Bronchial epithelial cell (primary cell): ENCODE data around the gene ASPSCR1. TPM values are rescaled to one million over a fixed set of nuclear protein-coding genes. Genes with fewer than 3 reads are reported as not detected.

ENCODE experiments used
- DNase-seq: peaks from one replicate; pipeline ENCODE4 v3.0.0-alpha.2; 2010; ENCODE audit warnings: low read depth
- FAIRE-seq: peaks from 2 replicates; lab custom pipeline; 2011; peaks lifted over from hg19 to GRCh38; lab: Jason Lieb, UNC
- H3K27me3 ChIP-seq: 2 replicates; pipeline ENCODE4 v1.5.1; 2011; ENCODE audit warnings: low read length; ENCODE audit not compliant: control insufficient read depth, insufficient read depth
- H3K36me3 ChIP-seq: 2 replicates; pipeline ENCODE4 v1.5.1; 2011; ENCODE audit warnings: low read length; ENCODE audit not compliant: control insufficient read depth, insufficient read depth
- H3K4me3 ChIP-seq: 2 replicates; pipeline ENCODE4 v1.5.1; 2011; ENCODE audit warnings: mild to moderate bottlenecking, low read depth, low read length, control low read depth
- CTCF ChIP-seq: IDR thresholded peaks from 2 replicates; pipeline ENCODE4 v1.5.1; 2011; ENCODE audit warnings: mild to moderate bottlenecking, moderate library complexity, low read length, control low read depth, inconsistent platforms; ENCODE audit not compliant: insufficient read depth, severe bottlenecking
- total RNA-seq: library from RNA; depleted of rRNA; stranded (reverse); fragments of >200 nt; gene quantifications from 2 replicates; pipeline ENCODE4 v1.2.1, GENCODE V29; 2014

The ASPSCR1 gene
- total RNA-seq, 1 donor from 2014 or later: 22.6 TPM

GRCh38 chr17:81930142-81931125, 47.0 kb upstream of the ASPSCR1 start:
- TF ChIP-seq CTCF: no peak
- FAIRE-seq (no peak), DNase-seq (no peak)
- Histone ChIP-seq H3K36me3 (peaks cover 7% of the 10 kb centered on the region), H3K4me3 (no peak overlapping the region), H3K27me3 (no peaks in the 10 kb centered on the region)

GRCh38 chr17:81931189-81931556, 46.3 kb upstream of the ASPSCR1 start:
- no peak for TF ChIP-seq CTCF

GRCh38 chr17:81931557-81932332, 45.7 kb upstream of the ASPSCR1 start:
- Histone ChIP-seq H3K4me3 (no peak overlapping the region), H3K27me3 (no peaks in the 10 kb centered on the region), H3K36me3 (peaks cover 10% of the 10 kb centered on the region)
- no peak for FAIRE-seq
- no peak for DNase-seq
- no peak for TF ChIP-seq CTCF

More at GRCh38 chr17:81931189-81931556, 46.3 kb upstream of the ASPSCR1 start:
- Histone ChIP-seq H3K4me3 (no peak overlapping the region), H3K36me3 (peaks cover 10% of the 10 kb centered on the region), H3K27me3 (no peaks in the 10 kb centered on the region)
- DNase-seq (no peak), FAIRE-seq (no peak)

DNA sequence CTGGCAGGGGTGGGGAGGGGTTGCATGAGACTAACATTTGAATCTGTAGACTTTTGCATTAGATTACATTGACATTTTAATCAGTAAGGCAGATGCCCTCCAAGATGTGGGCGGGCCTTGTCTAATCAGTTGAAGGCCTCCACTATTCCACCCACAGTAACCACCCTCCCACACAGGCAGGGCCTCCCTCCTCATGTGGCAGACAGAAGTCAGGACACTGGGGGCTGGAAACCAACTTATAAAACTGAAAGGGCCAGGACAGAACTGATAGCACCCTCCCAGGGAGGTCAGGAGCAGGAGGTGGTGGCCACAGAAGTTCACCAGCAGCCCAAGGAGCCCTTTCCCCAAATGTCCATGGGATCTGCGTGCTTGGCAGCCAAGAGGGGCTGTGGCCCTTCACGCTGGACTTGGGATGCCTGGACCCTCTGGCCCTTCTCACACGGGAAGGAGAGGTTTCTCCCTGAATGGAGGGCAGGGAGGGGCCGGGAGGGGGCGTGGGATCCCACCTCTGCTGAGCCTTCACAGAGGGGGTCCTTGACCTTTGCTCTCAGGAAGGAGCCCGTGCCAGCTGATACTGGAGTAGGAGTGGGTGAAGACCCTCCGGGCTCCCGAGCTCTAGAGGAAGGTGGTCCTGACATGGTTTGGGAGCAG, 45.0 kb upstream of the ASPSCR1 start:
- H3K36me3 ChIP-seq: peaks cover 10% of the 10 kb centered on the region
- DNase-seq: no peak

More for the DNA sequence above, 45.0 kb upstream of the ASPSCR1 start:
- TF ChIP-seq CTCF: no peak
- H3K4me3 ChIP-seq: no peak overlapping the region
- no peak for FAIRE-seq
- no peaks in the 10 kb centered on the region for H3K27me3 ChIP-seq
